ENCODE measurements around the gene P2RY13.

Gene P2RY13

DNA sequence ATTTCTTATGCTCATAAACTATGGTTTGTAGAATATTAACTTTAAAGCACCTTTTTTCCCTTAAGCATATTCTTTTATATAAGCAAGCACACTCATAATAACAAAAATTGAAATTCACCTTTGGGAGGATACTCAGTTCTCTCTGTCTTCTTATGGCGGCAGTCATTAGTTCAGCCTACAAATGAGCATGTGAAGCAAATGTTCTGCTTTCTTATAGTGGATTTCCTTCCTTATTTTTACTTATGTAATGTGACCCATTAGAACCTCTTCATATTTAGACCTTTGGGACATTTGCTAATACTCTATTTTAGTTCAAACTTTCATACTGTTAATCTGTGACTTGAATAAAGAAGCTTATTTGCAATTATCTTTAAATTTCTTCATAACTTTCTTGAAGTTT is at the start of gene P2RY13:
Gene P2RY13 (minus strand): TSS at position 187 of the 400 bp plus-strand sequence. CDS start 21 bp downstream, at position 166.
- DNase-seq, result no peak

DNA sequence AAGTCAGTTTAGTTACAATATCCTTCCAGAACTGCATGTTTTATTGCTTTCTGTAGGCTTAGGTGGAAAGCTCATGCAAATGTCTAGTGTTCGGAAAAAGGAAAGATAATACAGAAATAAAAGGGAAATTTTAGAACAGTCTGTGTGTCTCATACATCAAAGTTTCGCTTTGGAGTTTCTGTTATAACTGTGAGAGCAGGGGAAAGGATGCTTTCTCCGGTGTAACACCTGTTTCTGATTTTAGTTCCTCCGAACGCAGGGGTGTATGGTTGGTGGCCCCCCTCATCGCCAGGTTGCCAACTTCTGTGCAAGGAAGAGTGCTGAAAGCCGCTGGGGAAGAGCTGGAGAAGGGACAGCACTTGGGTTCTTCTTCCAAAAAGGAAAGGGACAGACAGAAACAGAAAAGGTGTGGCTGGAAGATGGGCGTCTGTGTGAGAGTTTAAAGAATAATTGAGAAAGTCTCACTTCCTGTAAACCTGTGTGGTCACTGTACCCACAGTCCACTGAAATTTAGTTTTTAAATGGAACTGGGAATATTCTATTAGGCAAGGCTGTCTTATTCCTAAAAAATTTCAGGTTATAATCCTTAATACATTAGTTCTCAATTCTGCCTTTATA is 48.5 kb upstream of the P2RY13 start:
- DNase-seq, result no peak

GRCh38 chr3:151372063-151372820 is 42.9 kb upstream of the P2RY13 start:
- DNase-seq, result no peak

- DNase-seq, result no peak
Observed at GRCh38 chr3:151371526-151371925, 42.2 kb upstream of the P2RY13 start.

DNA sequence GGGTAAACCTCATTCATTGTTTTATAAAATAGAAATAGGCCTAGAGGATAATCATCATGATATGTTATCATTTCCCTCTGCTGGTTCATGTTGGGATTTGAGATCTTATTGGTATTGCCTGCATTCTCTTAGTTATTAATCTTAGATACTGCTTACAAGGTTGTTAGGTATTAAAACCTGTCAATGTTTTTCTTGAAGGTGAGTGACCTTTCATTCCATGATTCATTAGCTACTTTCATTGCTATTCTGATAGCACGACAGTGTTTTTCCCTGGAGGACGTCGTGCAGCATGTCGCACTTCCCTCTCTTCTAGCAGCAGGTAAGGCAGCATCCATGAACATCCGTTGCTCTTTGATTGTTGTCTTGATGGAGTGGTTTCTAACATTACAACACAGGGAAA is 38.1 kb upstream of the P2RY13 start:
- no peak for DNase-seq

- DNase-seq, result no peak
Observed at GRCh38 chr3:151366993-151367392, 37.6 kb upstream of the P2RY13 start.

DNA sequence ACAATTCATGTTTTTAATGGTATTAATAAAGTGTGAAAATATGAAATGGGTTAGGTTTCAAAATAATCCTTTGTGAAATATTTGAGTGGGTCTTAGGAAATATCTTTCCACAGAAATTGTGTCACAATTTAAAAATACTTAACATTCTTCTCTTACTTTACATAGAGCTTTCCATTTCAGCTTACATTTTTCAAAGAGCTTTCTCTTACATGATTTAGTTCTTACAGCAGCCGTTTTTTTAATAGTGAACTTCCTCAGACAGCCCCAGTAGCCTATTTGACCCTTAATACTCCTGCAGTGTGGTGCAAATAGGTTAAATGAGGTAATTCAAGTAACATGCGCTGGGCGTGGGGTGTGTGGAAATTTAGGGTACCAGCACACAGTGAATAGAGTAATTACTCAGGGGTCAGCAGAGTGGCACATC is 33.4 kb upstream of the P2RY13 start:
- DNase-seq, result peak in 1 of 2 donors; percentile 34

GRCh38 chr3:151357463-151357850 is 28.1 kb upstream of the P2RY13 start:
- no peak for DNase-seq

GRCh38 chr3:151356794-151357462 is 27.6 kb upstream of the P2RY13 start:
- DNase-seq, result no peak

- no peak for DNase-seq
Observed at GRCh38 chr3:151351648-151352047, 22.3 kb upstream of the P2RY13 start.

DNA sequence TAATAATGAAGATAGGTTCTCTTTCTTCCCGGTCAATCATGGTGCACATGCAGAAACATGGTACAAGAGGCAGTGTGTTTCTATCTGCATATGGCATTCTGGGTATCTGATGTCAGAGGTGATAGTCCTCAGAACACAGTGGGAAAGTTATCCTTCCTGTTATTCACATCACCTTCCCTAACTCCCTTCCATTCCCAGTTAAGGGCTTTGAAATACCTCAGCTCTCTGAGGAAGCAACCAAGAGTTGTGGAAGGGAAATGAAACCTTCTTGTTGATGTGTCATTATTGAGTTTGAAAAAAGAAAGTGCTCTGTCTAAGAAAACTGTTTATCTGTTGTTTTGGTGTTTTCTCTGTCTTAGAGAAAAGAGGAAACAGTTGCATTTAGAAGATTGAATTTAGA is 21.9 kb upstream of the P2RY13 start:
- DNase-seq, result no peak

DNA sequence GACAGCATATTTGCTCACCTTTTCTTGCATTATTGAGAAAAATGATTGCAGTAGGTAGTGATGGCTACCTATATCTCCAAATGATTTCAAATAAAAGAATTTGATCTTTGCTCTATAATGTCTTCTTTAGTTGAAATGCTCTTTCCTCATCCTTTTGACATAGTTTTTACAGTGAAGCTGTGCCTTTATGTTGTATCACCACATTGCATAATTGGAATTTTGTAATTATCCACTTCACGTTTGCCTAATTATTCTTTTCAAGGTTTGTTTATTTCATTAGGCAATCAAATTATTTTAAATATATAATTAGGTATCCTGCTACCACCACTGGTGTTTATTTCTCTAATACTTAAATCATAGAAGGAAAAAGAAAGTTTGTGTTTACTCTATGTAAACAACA is 21.3 kb upstream of the P2RY13 start:
- DNase-seq, result no peak

DNA sequence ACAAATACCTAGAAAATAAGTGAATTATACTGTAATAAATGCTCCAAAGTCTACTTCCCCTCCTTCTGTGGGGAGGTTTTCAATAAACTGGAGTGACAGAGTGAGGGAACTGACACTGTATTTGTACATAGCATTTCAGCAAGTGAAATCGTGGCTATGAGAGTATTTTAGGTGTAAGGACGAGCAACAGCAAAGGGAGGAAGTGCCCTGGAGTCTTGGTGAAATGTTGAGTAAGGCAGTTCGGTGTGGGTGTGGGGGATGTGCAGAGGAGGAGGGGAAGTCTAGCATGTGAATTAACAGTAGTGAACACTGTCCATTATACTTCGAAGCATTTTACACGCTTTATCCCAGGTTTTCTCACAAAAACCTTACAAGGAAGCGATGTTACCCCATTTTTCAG is 18.1 kb upstream of the P2RY13 start:
- DNase-seq, result peak; percentile 15 to 41

- no peak for DNase-seq
Observed at GRCh38 chr3:151346292-151346691, 16.9 kb upstream of the P2RY13 start.

DNA sequence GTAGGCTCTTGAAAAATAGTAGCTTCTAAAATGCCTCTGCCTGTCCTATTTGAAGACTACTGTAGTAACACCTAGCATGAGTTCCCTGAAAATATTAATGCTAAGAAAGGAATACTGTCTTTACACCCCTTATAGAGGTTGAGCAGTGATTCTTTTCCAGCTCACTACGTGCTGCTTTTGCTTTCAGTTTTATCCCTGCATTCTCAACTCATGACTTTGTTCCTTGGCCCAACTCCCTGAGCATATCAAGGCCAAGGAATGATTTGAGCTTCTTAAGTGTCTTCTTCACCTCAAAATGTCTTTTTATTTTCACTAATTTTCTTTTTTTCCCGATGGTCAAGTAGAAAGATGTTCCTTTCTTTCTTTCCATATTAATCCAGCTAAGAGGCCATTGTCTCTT is 16.5 kb upstream of the P2RY13 start:
- no peak for DNase-seq

DNA sequence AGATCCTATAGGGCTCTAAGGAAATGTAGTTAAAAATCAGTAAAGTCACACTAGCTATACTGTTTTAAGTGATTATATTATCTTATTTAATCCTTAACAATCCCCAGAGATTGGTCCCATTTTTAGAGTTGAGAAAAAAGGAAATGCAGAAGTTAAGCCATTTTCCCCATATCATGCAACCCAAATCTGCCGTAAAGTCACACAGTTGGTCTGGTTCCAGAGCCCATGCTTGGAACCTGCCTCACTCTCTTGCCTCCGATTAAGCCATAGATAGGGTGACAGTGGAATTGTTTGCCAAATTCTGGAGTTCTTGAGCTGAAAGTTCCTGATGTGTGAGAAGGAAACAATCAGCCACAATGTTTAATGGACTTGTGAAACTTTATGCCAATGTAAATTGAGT is 2.3 kb upstream of the P2RY13 start:
- no peak for DNase-seq

- DNase-seq, result no peak
Observed at GRCh38 chr3:151330899-151331298, 1.6 kb upstream of the P2RY13 start.

- DNase-seq, result no peak
Observed at GRCh38 chr3:151330379-151330778, 1.0 kb upstream of the P2RY13 start.

GRCh38 chr3:151328298-151328995 is 902 bp downstream of the P2RY13 start:
- DNase-seq, result peak; percentile 16 to 23

GRCh38 chr3:151327571-151328198 is 1.7 kb downstream of the P2RY13 start:
- DNase-seq, result no peak

DNA sequence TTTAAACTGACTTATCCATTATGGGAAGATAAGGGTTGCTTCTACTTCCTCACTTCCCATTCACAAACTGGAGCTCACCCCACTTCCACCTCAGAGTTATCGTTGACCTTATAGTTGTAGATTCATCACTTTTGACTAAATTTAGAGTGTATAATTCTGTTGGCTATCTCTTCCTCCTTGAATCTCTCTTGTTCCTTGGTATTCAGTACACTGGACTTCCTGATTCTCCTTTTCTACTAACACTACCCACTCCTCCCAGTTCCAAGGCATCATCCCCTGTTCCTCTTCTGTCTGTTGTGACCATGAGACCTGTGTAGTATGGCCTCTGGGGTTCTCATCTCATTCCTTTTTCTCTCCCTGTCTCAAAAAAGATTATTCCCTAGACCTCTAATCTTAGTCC is 6.8 kb downstream of the P2RY13 start:
- no peak for DNase-seq

GRCh38 chr3:151321526-151321925 is 7.8 kb downstream of the P2RY13 start:
- no peak for DNase-seq

- no peak for DNase-seq
Observed at GRCh38 chr3:151320131-151320530, 9.2 kb downstream of the P2RY13 start.
